ENCODE measurements around the gene ARRDC5. TPM values are rescaled to one million over a fixed set of nuclear protein-coding genes. Genes with fewer than 3 reads are reported as not detected.
"Not testable (repeated sequence)": the region's sequence is repeated elsewhere in the genome, so short reads cannot be mapped to it uniquely, and the experiment has no call there.

The ARRDC5 gene
- polyA plus RNA-seq, 3 donors = 0.46 to 3.9 (median 1.0) TPM

GRCh38 chr19:4897146-4897545 is 5.5 kb downstream of the ARRDC5 start:
- Histone ChIP-seq H3K4me1 (ENCODE audit: control insufficient read depth in 1 of 2, insufficient read depth in 2 of 2, low read length in 2 of 2) (peaks cover 42 to 52% of the 10 kb centered on the region in 2 donors), H3K4me2 (replicated peaks; ENCODE audit: extremely low read depth, low read length, poor library complexity, severe bottlenecking) (no peak overlapping the region), H3K9ac (ENCODE audit: insufficient read depth, low read length, poor library complexity, severe bottlenecking) (no peak overlapping the region), H3K27ac (ENCODE audit: low read depth in 1 of 2, low read length in 2 of 2) (no peak overlapping the region), H3K27me3 (ENCODE audit: control insufficient read depth in 2 of 2, insufficient read depth in 2 of 2, low read length in 2 of 2) (no peaks in the 10 kb centered on the region), H3K4me3 (replicated peaks in 1 of 3; ENCODE audit: low read depth in 2 of 3, low read length in 3 of 3) (no peak overlapping the region), H3K9me3 (replicated peaks in 1 of 2; ENCODE audit: control insufficient read depth in 1 of 2, insufficient read depth in 1 of 2, low read length in 2 of 2) (no peaks in the 10 kb centered on the region), H2AFZ (ENCODE audit: insufficient read depth, low read depth, low read length, poor library complexity, severe bottlenecking) (no peak overlapping the region), H3K36me3 (replicated peaks in 1 of 2; ENCODE audit: control insufficient read depth in 1 of 2, insufficient read depth in 2 of 2, low read length in 2 of 2) (peaks cover 0 to 6% of the 10 kb centered on the region in 2 donors), H3K79me2 (ENCODE audit: insufficient read depth, low read length) (no peaks in the 10 kb centered on the region), H4K20me1 (ENCODE audit: insufficient read depth, low read length) (peaks cover 11% of the 10 kb centered on the region)
- no peak overlapping the region for H3K4me3 Mint-ChIP-seq
- intact Hi-C loops (cut with micrococcal nuclease) = no loop called here
- peaks cover 3 to 7% of the 10 kb centered on the region in 2 donors for H3K36me3 Mint-ChIP-seq
- H3K4me1 Mint-ChIP-seq = peaks cover 55% of the 10 kb centered on the region
- peaks cover 0 to 4% (median 2%) of the 10 kb centered on the region in 3 donors for H3K27me3 Mint-ChIP-seq (ENCODE audit: low read depth in 3 of 3)
- H3K9me3 Mint-ChIP-seq = peaks cover 0 to 6% (median 0%) of the 10 kb centered on the region in 7 donors
- no peak for DNase-seq
- peak overlapping the region in 3 of 7 donors; percentile 12 to 42 (median 25) for H3K27ac Mint-ChIP-seq
- 20% methylated on average over 3 of the region's 7 CpGs for WGBS (ENCODE audit: insufficient coverage)
- TF ChIP-seq CTCF (IDR thresholded peaks at IDR 0.05) = no peak

GRCh38 chr19:4896372-4896771 is 6.3 kb downstream of the ARRDC5 start:
- DNase-seq = peak; percentile 24 to 58 (median 43)
- peaks cover 0 to 7% of the 10 kb centered on the region in 2 donors for H3K36me3 ChIP-seq (replicated peaks in 1 of 2; ENCODE audit: control insufficient read depth in 1 of 2, insufficient read depth in 2 of 2, low read length in 2 of 2)
- H4K20me1 ChIP-seq (ENCODE audit: insufficient read depth, low read length) = peaks cover 11% of the 10 kb centered on the region
- peaks cover 37 to 45% of the 10 kb centered on the region in 2 donors for H3K4me1 ChIP-seq (ENCODE audit: control insufficient read depth in 1 of 2, insufficient read depth in 2 of 2, low read length in 2 of 2)
- Mint-ChIP-seq H3K36me3 (peaks cover 5 to 8% of the 10 kb centered on the region in 2 donors), H3K4me3 (no peak overlapping the region), H3K27ac (peak overlapping the region in 2 of 7 donors; percentile 32 to 54), H3K27me3 (ENCODE audit: low read depth in 3 of 3) (peaks cover 0 to 7% (median 2%) of the 10 kb centered on the region in 3 donors), H3K4me1 (peaks cover 49% of the 10 kb centered on the region), H3K9me3 (peaks cover 0 to 6% (median 0%) of the 10 kb centered on the region in 7 donors)
- no peaks in the 10 kb centered on the region for H3K79me2 ChIP-seq (ENCODE audit: insufficient read depth, low read length)
- H3K27me3 ChIP-seq (ENCODE audit: control insufficient read depth in 2 of 2, insufficient read depth in 2 of 2, low read length in 2 of 2) = no peaks in the 10 kb centered on the region
- intact Hi-C loops (cut with micrococcal nuclease) = no loop called here
- H3K9me3 ChIP-seq (replicated peaks in 1 of 2; ENCODE audit: control insufficient read depth in 1 of 2, insufficient read depth in 1 of 2, low read length in 2 of 2) = no peaks in the 10 kb centered on the region
- H3K4me3 ChIP-seq (replicated peaks in 1 of 3; ENCODE audit: low read depth in 2 of 3, low read length in 3 of 3) = no peak overlapping the region
- H3K27ac ChIP-seq (ENCODE audit: low read depth in 1 of 2, low read length in 2 of 2) = peak overlapping the region in 1 of 2 donors; percentile 29
- WGBS (ENCODE audit: insufficient coverage) = no CpG with 5 or more reads among the region's 3 CpGs
- H3K9ac ChIP-seq (ENCODE audit: insufficient read depth, low read length, poor library complexity, severe bottlenecking) = no peak overlapping the region
- no peak overlapping the region for H3K4me2 ChIP-seq (replicated peaks; ENCODE audit: extremely low read depth, low read length, poor library complexity, severe bottlenecking)
- H2AFZ ChIP-seq (ENCODE audit: insufficient read depth, low read depth, low read length, poor library complexity, severe bottlenecking) = no peak overlapping the region
- no peak for TF ChIP-seq CTCF (IDR thresholded peaks at IDR 0.05)

- H3K36me3 ChIP-seq (replicated peaks in 1 of 2; ENCODE audit: control insufficient read depth in 1 of 2, insufficient read depth in 2 of 2, low read length in 2 of 2) = peaks cover 0 to 16% of the 10 kb centered on the region in 2 donors
- H3K4me1 ChIP-seq (ENCODE audit: control insufficient read depth in 1 of 2, insufficient read depth in 2 of 2, low read length in 2 of 2) = peaks cover 26 to 33% of the 10 kb centered on the region in 2 donors
- H3K27me3 ChIP-seq (ENCODE audit: control insufficient read depth in 2 of 2, insufficient read depth in 2 of 2, low read length in 2 of 2); H3K9ac ChIP-seq (ENCODE audit: insufficient read depth, low read length, poor library complexity, severe bottlenecking); H3K79me2 ChIP-seq (ENCODE audit: insufficient read depth, low read length); H3K27ac Mint-ChIP-seq; H3K9me3 ChIP-seq (replicated peaks in 1 of 2; ENCODE audit: control insufficient read depth in 1 of 2, insufficient read depth in 1 of 2, low read length in 2 of 2); H3K4me3 Mint-ChIP-seq; H2AFZ ChIP-seq (ENCODE audit: insufficient read depth, low read depth, low read length, poor library complexity, severe bottlenecking); intact Hi-C loops (cut with micrococcal nuclease); DNase-seq; H3K27ac ChIP-seq (ENCODE audit: low read depth in 1 of 2, low read length in 2 of 2); H3K4me2 ChIP-seq (replicated peaks; ENCODE audit: extremely low read depth, low read length, poor library complexity, severe bottlenecking); H3K27me3 Mint-ChIP-seq (ENCODE audit: low read depth in 3 of 3); H3K4me3 ChIP-seq (replicated peaks in 1 of 3; ENCODE audit: low read depth in 2 of 3, low read length in 3 of 3); H3K9me3 Mint-ChIP-seq: not testable (repeated sequence)
- no CpG with 5 or more reads among the region's 11 CpGs for WGBS (ENCODE audit: insufficient coverage)
- H4K20me1 ChIP-seq (ENCODE audit: insufficient read depth, low read length) = peaks cover 11% of the 10 kb centered on the region
- Mint-ChIP-seq H3K36me3 (peaks cover 17 to 19% of the 10 kb centered on the region in 2 donors), H3K4me1 (peaks cover 37% of the 10 kb centered on the region)
These were observed 9.7 kb downstream of the ARRDC5 start for GRCh38 chr19:4892962-4893361.
